IMR-90 (cell line): Measurements from ENCODE around the gene CCDC60. TPM values are rescaled to one million over a fixed set of nuclear protein-coding genes. Genes with fewer than 3 reads are reported as not detected.

Experiments
- ATAC-seq: fragments of 200-7000 bp; cut with Tn5 transposase; 2 replicates; pipeline ENCODE4 v1.9.1; 2020; ENCODE audit warnings: low read depth, mild to moderate bottlenecking, moderate library complexity
- BruUV-seq: library from RNA; stranded (reverse); fragments of 400-500 nt; replicated peaks from 2 replicates; lab custom pipeline; 2021; lab: Mats Ljungman, UMichigan
- CTCF ChIA-PET: fragments of 300-600 bp; formaldehyde crosslinking; extraction: SDS; loops from one replicate; lab custom pipeline; 2021; ENCODE audit warnings: antibody characterized with exemption; lab: Yijun Ruan, JAX
- POLR2A ChIA-PET: fragments of 300-600 bp; sonication (Branson Sonifier 250); formaldehyde crosslinking; loops from one replicate; lab custom pipeline; 2022; ENCODE audit warnings: antibody characterized with exemption; ENCODE audit not compliant: unreplicated experiment; lab: Charles Lee
- DNase-seq: peaks from one replicate; pipeline ENCODE4 v3.0.0; 2013
- H2AFZ ChIP-seq: replicated peaks from 2 replicates; pipeline ENCODE3; 2013; ENCODE audit warnings: low read length, mild to moderate bottlenecking; ENCODE audit not compliant: poor library complexity
- H2AK5ac ChIP-seq: 2 replicates; pipeline ENCODE4 v1.6.1; 2013; ENCODE audit warnings: low read depth, low read length, inconsistent platforms
- H2AK9ac ChIP-seq: replicated peaks from 2 replicates; pipeline ENCODE3; 2013; ENCODE audit warnings: mild to moderate bottlenecking, low read depth, low read length, moderate library complexity; ENCODE audit not compliant: poor library complexity
- H2BK120ac ChIP-seq: 2 replicates; pipeline ENCODE4 v1.6.1; 2013; ENCODE audit warnings: low read depth, low read length, inconsistent platforms
- H2BK15ac ChIP-seq: 3 replicates; pipeline ENCODE4 v1.6.1; 2013; ENCODE audit warnings: low read depth, low read length, inconsistent platforms
- H2BK20ac ChIP-seq: 2 replicates; pipeline ENCODE4 v1.6.1; 2013; ENCODE audit warnings: low read depth, mild to moderate bottlenecking, inconsistent platforms, low read length, moderate library complexity
- H2BK5ac ChIP-seq: 2 replicates; pipeline ENCODE4 v1.6.1; 2013; ENCODE audit warnings: mild to moderate bottlenecking, low read depth, low read length, inconsistent platforms; ENCODE audit not compliant: poor library complexity, severe bottlenecking
- H3K14ac ChIP-seq: replicated peaks from 2 replicates; pipeline ENCODE4 v1.6.1; 2013; ENCODE audit warnings: low read depth, low read length, inconsistent platforms
- H3K18ac ChIP-seq: 2 replicates; pipeline ENCODE4 v1.6.1; 2013; ENCODE audit warnings: low read depth, low read length, control low read depth
- H3K23ac ChIP-seq: 2 replicates; pipeline ENCODE4 v1.6.1; 2013; ENCODE audit warnings: low read depth, low read length, inconsistent platforms
- H3K27ac ChIP-seq: 2 replicates; pipeline ENCODE4 v1.5.1; 2013; ENCODE audit warnings: mild to moderate bottlenecking, control low read depth, low read length; ENCODE audit not compliant: insufficient read depth
- H3K27me3 ChIP-seq: 2 replicates; pipeline ENCODE4 v1.6.1; 2013; ENCODE audit warnings: low read length; ENCODE audit not compliant: control insufficient read depth, insufficient read depth
- H3K36me3 ChIP-seq: 2 replicates; pipeline ENCODE4 v1.6.1; 2013; ENCODE audit warnings: low read length, mixed read lengths; ENCODE audit not compliant: control insufficient read depth, insufficient read depth
- H3K4ac ChIP-seq: 2 replicates; pipeline ENCODE4 v1.6.1; 2013; ENCODE audit warnings: low read depth, low read length, inconsistent platforms
- H3K4me1 ChIP-seq: 2 replicates; pipeline ENCODE4 v1.6.1; 2013; ENCODE audit warnings: low read length, mixed read lengths; ENCODE audit not compliant: control insufficient read depth, insufficient read depth
- H3K4me2 ChIP-seq: 2 replicates; pipeline ENCODE4 v1.6.1; 2013; ENCODE audit warnings: low read depth, mild to moderate bottlenecking, control low read depth, low read length, moderate library complexity
- H3K4me3 ChIP-seq: 2 replicates; pipeline ENCODE4 v1.5.1; 2013; ENCODE audit warnings: low read depth, mild to moderate bottlenecking, control low read depth, low read length, moderate library complexity; ENCODE audit not compliant: insufficient read depth
- H3K56ac ChIP-seq: 2 replicates; pipeline ENCODE4 v1.6.1; 2013; ENCODE audit warnings: low read length, inconsistent platforms; ENCODE audit not compliant: insufficient read depth; ENCODE audit errors: extremely low read depth
- H3K79me1 ChIP-seq, 2 experiments: 2 replicates each; pipeline ENCODE4 v1.6.1; 2013; ENCODE audit warnings: low read length in 2 of 2, inconsistent platforms in 1 of 2, low read depth in 1 of 2
- H3K9ac ChIP-seq: 2 replicates; pipeline ENCODE4 v1.6.1; 2013; ENCODE audit warnings: low read depth, low read length, control low read depth
- H3K9me1 ChIP-seq: 2 replicates; pipeline ENCODE4 v1.6.1; 2013; ENCODE audit warnings: low read length, inconsistent platforms; ENCODE audit not compliant: insufficient read depth
- H3K9me3 ChIP-seq: 2 replicates; pipeline ENCODE4 v1.6.1; 2013; ENCODE audit warnings: low read length; ENCODE audit not compliant: control insufficient read depth, insufficient read depth
- H4K20me1 ChIP-seq: 2 replicates; pipeline ENCODE4 v1.6.1; 2013; ENCODE audit warnings: low read length, inconsistent platforms; ENCODE audit not compliant: insufficient read depth
- H4K5ac ChIP-seq: 2 replicates; pipeline ENCODE4 v1.6.1; 2013; ENCODE audit warnings: mild to moderate bottlenecking, low read depth, low read length, control low read depth
- H4K8ac ChIP-seq, 2 experiments: 2 replicates each; pipeline ENCODE4 v1.6.1; 2013; ENCODE audit warnings: low read depth in 2 of 2, low read length in 2 of 2, control low read depth in 1 of 2, inconsistent platforms in 1 of 2
- H4K91ac ChIP-seq: 2 replicates; pipeline ENCODE4 v1.6.1; 2013; ENCODE audit warnings: low read depth, low read length, inconsistent platforms; ENCODE audit not compliant: insufficient read depth
- BHLHE40 ChIP-seq: fragments of 150-350 bp; IDR thresholded peaks from 2 replicates; pipeline ENCODE4 v1.6.1; 2016; ENCODE audit warnings: mild to moderate bottlenecking, low read depth, low read length
- CEBPB ChIP-seq: IDR thresholded peaks from 2 replicates; pipeline ENCODE4 v1.6.1; 2012; ENCODE audit warnings: low read depth, low read length, improper control_type of control experiment
- CHD1 ChIP-seq: IDR thresholded peaks from 2 replicates; pipeline ENCODE4 v1.6.1; 2012; ENCODE audit warnings: low read depth, low read length, improper control_type of control experiment
- ELK1 ChIP-seq: fragments of 150-350 bp; IDR thresholded peaks from 2 replicates; pipeline ENCODE4 v1.6.1; 2016; ENCODE audit warnings: low read depth, mild to moderate bottlenecking, low read length, moderate library complexity, borderline replicate concordance
- FOS ChIP-seq: fragments of 150-350 bp; IDR thresholded peaks from 2 replicates; pipeline ENCODE4 v1.6.1; 2016; ENCODE audit warnings: low read depth, low read length
- MAFK ChIP-seq: IDR thresholded peaks from 2 replicates; pipeline ENCODE4 v1.6.1; 2012; ENCODE audit warnings: low read depth, low read length, improper control_type of control experiment
- MAZ ChIP-seq: IDR thresholded peaks from 2 replicates; pipeline ENCODE4 v1.6.1; 2012; ENCODE audit warnings: low read depth, mild to moderate bottlenecking, low read length, improper control_type of control experiment, moderate library complexity, borderline replicate concordance
- MXI1 ChIP-seq: IDR thresholded peaks from 2 replicates; pipeline ENCODE4 v1.6.1; 2012; ENCODE audit warnings: low read depth, mild to moderate bottlenecking, low read length, moderate library complexity, borderline replicate concordance
- NFE2L2 ChIP-seq: fragments of 150-350 bp; IDR thresholded peaks from 2 replicates; pipeline ENCODE4 v1.6.1; 2016; ENCODE audit warnings: low read depth, mild to moderate bottlenecking, low read length
- POLR2A ChIP-seq: IDR thresholded peaks from 2 replicates; pipeline ENCODE4 v1.6.1; 2012; ENCODE audit warnings: mild to moderate bottlenecking, low read depth, low read length
- RAD21 ChIP-seq: IDR thresholded peaks from 2 replicates; pipeline ENCODE4 v1.6.1; 2012; ENCODE audit warnings: low read length, improper control_type of control experiment
- RCOR1 ChIP-seq: IDR thresholded peaks from 2 replicates; pipeline ENCODE4 v1.6.1; 2012; ENCODE audit warnings: mild to moderate bottlenecking, low read length, improper control_type of control experiment; ENCODE audit not compliant: insufficient replicate concordance
- RFX5 ChIP-seq: IDR thresholded peaks from 2 replicates; pipeline ENCODE4 v1.8.0; 2012; ENCODE audit warnings: low read depth, mild to moderate bottlenecking, low read length, moderate library complexity
- SMC3 ChIP-seq: fragments of 150-350 bp; IDR thresholded peaks from 2 replicates; pipeline ENCODE4 v1.6.1; 2016; ENCODE audit warnings: low read depth, mild to moderate bottlenecking, antibody characterized with exemption, low read length, moderate library complexity
- WGBS, 2 experiments: methylation state at CpG; one replicate each; pipeline versions ENCODE4 v1.1.5 to v1.1.7; 2013; ENCODE audit warnings: missing lambda C conversion rate in 2 of 2; ENCODE audit not compliant: insufficient read length in 1 of 2; ENCODE audit errors: extremely low coverage in 2 of 2; 5-methylcytosine and 5-hydroxymethylcytosine counted together
- dilution Hi-C: fragments of 300-500 bp; cut with HindIII; formaldehyde crosslinking; loops from one replicate; pipeline ENCODE4 v1.14.3; 2018; ENCODE audit warnings: low sequenced_read_pairs; ENCODE audit not compliant: unreplicated experiment
- in situ Hi-C: fragments of 300-500 bp; cut with MboI; formaldehyde crosslinking; loops from 3 replicates; pipeline ENCODE4 v1.14.3; 2019; ENCODE audit warnings: low sequenced_read_pairs, inconsistent platforms, mixed read lengths
- intact Hi-C: fragments of 100-400 bp; cut with micrococcal nuclease; formaldehyde crosslinking; loops from 2 replicates; pipeline ENCODE4 v1.10.0; 2022
- polyA plus RNA-seq, 3 experiments: library from polyadenylated mRNA; depleted of rRNA; stranded (reverse); fragments of >200 nt; gene quantifications; 2 replicates each; pipeline ENCODE4 v1.2.3, GENCODE V29; 2012; ENCODE audit warnings: low replicate concordance in 1 of 3
- total RNA-seq: library from RNA; depleted of rRNA; stranded (reverse); fragments of >200 nt; gene quantifications from 2 replicates; pipeline ENCODE4 v1.2.3, GENCODE V29; 2012
- TF ChIP-seq, protein P1 (sequence below): fragments of 150-350 bp; IDR thresholded peaks from 2 replicates; pipeline ENCODE4 v1.6.1; 2017; ENCODE audit warnings: mild to moderate bottlenecking, antibody characterized with exemption, low read length, low read depth
- TF ChIP-seq, protein P2 (sequence below): conservative IDR thresholded peaks from 2 replicates; pipeline ENCODE4 v1.5.1; 2012; ENCODE audit warnings: mild to moderate bottlenecking, low read depth, low read length, improper control_type of control experiment

The CCDC60 gene
- total and polyA plus RNA-seq, 2 of the 4 experiments (the other 2 are of a cell fraction), result not detected

DNA sequence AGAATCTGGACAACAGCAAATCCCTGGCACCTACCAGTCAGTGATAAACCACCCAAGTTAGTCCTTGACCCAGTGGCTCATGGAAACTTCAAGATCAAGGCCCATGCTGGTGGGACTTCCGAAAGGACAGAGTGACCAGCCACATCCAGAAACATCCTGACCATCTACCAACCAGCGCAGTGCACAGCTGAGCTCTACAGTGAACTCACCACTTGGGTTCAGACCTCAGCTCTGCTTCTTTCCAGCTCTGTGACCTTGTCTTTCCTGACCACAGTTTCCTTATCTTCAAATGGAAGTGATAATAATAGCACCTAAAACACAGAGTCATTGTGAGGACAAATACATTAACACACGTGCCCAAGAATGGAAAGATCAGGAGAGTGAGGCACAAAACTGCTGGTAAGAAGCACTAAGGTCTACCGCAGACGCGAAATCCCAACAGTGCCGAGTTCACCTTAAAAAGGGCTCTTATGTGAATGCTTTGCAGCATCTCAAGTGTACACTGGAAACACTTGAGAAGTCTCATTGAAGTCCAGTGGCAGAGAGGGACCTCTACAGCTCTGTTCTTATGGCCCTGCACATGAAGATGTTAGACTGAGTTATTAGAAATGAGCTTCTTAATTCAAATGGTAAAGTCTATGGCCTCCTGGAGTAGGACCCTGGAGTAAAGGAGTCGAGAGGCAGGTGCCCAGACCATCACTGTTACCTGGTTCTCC is 128.8 kb downstream of the CCDC60 start:
- no TSS peak for BruUV-seq
- H2AFZ ChIP-seq, result peak overlapping the region; percentile 49
- WGBS, 2 experiments, result 66% methylated on average over 5 of the region's 8 CpGs; no CpG with 5 or more reads in 1 of the 2 experiments
- H4K8ac ChIP-seq, result no peak overlapping the region
- H4K91ac ChIP-seq, result no peak overlapping the region
- no peak overlapping the region for H2BK15ac ChIP-seq
- H3K9ac ChIP-seq, result no peak overlapping the region
- peaks cover 15% of the 10 kb centered on the region for H3K9me3 ChIP-seq
- no peaks in the 10 kb centered on the region for H3K27me3 ChIP-seq
- H2BK20ac ChIP-seq, result no peak overlapping the region
- no peak overlapping the region for H3K4me3 ChIP-seq
- no peaks in the 10 kb centered on the region for H3K4me1 ChIP-seq
- ChIA-PET CTCF (no interaction called here), POLR2A (no interaction called here)
- dilution Hi-C loops, result no loop called here
- no peak for DNase-seq
- intact Hi-C loops, result no loop called here
- H3K18ac ChIP-seq, result no peak overlapping the region
- H4K20me1 ChIP-seq, result no peaks in the 10 kb centered on the region
- TF ChIP-seq SMC3 (no peak), RAD21 (no peak), RCOR1 (no peak), MXI1 (no peak), BHLHE40 (no peak), ELK1 (no peak), CEBPB (no peak), FOS (no peak), CHD1 (no peak), RFX5 (no peak), MAFK (no peak), POLR2A (no peak), MAZ (no peak), NFE2L2 (no peak)
- TF ChIP-seq, protein P1, sequence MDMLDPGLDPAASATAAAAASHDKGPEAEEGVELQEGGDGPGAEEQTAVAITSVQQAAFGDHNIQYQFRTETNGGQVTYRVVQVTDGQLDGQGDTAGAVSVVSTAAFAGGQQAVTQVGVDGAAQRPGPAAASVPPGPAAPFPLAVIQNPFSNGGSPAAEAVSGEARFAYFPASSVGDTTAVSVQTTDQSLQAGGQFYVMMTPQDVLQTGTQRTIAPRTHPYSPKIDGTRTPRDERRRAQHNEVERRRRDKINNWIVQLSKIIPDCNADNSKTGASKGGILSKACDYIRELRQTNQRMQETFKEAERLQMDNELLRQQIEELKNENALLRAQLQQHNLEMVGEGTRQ, result no peak
- TF ChIP-seq, protein P2, sequence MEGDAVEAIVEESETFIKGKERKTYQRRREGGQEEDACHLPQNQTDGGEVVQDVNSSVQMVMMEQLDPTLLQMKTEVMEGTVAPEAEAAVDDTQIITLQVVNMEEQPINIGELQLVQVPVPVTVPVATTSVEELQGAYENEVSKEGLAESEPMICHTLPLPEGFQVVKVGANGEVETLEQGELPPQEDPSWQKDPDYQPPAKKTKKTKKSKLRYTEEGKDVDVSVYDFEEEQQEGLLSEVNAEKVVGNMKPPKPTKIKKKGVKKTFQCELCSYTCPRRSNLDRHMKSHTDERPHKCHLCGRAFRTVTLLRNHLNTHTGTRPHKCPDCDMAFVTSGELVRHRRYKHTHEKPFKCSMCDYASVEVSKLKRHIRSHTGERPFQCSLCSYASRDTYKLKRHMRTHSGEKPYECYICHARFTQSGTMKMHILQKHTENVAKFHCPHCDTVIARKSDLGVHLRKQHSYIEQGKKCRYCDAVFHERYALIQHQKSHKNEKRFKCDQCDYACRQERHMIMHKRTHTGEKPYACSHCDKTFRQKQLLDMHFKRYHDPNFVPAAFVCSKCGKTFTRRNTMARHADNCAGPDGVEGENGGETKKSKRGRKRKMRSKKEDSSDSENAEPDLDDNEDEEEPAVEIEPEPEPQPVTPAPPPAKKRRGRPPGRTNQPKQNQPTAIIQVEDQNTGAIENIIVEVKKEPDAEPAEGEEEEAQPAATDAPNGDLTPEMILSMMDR, result no peak
- in situ Hi-C loops, result no loop called here
- no peak overlapping the region for H3K4me2 ChIP-seq
- no peak overlapping the region for H3K4ac ChIP-seq
- no peak overlapping the region for H4K5ac ChIP-seq
- no peak for ATAC-seq
- H2AK9ac ChIP-seq, result no peak overlapping the region
- H3K9me1 ChIP-seq, result no peaks in the 10 kb centered on the region
- no peaks in the 10 kb centered on the region for H3K79me1 ChIP-seq
- H3K36me3 ChIP-seq, result no peaks in the 10 kb centered on the region
- no peak overlapping the region for H3K27ac ChIP-seq
- H3K14ac ChIP-seq, result no peak overlapping the region
- no peak overlapping the region for H3K23ac ChIP-seq
- H2BK120ac ChIP-seq, result no peak overlapping the region
- H3K56ac ChIP-seq, result no peak overlapping the region
- H2BK5ac ChIP-seq, result no peak overlapping the region
- no peak overlapping the region for H2AK5ac ChIP-seq
